Activated T-cell treated with anti-CD3 and anti-CD28 coated beads, Interleukin-2, amount 50 U/mL, for 48 hours (primary cell): Measurements from ENCODE around the gene SCAF1.

ENCODE experiments used
- DNase-seq, 2 experiments: peaks; one replicate each; pipeline ENCODE4 v3.0.0-alpha.2; 2020

The SCAF1 gene

DNA sequence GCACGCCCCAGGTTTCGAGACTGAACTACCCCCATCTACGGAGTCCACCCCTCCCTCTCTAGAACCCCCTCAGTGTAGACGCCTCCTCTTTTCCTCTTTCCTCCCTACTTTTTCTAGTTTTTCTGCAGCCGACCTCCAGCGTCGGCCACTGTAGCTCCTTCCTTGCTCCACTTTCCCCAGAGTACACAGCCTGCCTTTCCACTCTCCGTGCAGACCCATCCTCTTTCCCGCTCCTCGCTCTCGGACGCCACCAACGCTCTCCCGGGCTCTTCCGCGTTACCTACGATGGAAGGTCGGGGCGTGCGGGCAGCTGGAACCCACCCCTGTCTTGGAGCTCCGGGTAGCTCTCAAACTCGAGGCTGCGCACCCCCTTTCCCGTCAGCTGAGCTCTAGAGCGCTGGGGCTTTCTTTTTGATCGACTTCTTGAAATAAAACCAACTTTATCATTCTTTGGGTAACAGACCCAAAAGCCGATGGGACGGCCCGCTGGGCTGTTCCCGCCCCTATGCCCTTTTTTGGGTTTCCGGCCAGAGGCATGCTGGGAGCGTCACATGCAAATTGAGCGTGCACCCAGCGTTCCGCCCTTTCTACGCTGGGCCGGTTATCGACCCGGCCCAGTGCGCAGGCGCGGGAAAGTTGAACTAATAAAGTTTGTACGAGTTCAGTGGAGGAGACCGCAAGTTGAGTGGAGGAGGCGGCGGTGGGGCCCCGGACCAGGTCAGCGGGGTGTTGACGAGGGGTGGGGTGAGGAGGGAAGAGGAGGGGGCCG is 23.5 kb downstream of the SCAF1 start, which contains the start of the genes BCL2L12 and IRF3:
BCL2L12 (plus strand) TSS at position 583 of the 769 bp plus-strand sequence. CDS start 760 bp downstream, outside the sequence.
IRF3 (minus strand) TSS at position 507 of the 769 bp plus-strand sequence. CDS start 1,019 bp downstream, outside the sequence.
- DNase-seq: peak; percentile 99

DNA sequence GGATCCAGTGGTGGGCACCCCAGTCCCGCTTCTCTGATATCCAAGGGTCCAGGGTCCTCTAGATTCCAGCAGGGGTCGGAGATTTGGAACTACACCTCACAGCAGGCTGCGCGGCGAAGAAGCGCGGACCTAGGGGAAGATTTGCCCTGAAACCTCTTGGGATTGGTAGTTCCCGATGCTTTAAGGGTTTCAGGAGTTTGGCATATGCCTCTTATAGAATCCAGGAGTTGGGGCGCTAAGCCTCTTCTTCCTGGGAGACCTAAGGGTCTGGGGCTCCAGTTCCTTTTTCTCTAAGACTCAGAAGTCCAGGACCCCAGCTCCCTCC is 24.1 kb downstream of the SCAF1 start:
- DNase-seq: no peak

DNA sequence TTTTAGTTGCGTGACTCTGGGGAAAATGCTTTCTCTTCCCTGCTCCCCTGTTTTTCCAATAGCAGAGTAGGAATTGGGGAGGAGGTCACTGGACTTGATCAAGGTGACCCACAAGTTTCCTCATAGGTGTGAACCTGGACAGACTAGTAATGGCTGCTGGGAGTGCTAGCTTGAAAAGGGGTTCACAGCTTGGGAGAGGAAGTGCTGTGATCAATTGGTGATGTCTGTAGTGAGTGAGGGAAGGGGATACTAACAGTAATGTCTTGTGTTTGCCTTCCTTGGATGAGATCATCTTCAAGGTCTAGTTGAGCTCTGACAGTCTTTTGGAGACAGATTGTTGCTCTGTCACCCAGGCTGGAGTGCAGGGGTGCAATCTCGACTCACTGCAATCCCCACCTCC is 25.5 kb downstream of the SCAF1 start:
- DNase-seq: no peak

DNA sequence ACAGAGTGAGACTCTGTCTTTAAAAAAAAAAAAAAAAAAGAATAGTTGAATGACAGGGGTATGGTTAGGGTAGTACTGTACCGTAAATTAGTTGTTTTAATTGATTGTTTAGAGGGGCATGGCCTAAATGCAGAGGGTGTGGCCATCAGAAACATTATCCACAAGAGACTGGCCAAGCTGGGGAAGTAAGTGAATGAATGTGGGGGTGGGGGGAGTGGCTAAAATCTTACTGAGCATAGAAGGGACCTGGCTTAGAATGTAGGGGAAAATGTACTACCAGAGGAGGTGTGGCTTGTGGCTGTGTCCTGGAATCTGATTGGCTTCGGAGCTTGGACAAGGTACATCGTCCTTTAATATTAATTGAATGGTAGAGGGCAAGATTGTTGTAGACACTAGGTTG is 27.5 kb downstream of the SCAF1 start:
- DNase-seq: no peak

DNA sequence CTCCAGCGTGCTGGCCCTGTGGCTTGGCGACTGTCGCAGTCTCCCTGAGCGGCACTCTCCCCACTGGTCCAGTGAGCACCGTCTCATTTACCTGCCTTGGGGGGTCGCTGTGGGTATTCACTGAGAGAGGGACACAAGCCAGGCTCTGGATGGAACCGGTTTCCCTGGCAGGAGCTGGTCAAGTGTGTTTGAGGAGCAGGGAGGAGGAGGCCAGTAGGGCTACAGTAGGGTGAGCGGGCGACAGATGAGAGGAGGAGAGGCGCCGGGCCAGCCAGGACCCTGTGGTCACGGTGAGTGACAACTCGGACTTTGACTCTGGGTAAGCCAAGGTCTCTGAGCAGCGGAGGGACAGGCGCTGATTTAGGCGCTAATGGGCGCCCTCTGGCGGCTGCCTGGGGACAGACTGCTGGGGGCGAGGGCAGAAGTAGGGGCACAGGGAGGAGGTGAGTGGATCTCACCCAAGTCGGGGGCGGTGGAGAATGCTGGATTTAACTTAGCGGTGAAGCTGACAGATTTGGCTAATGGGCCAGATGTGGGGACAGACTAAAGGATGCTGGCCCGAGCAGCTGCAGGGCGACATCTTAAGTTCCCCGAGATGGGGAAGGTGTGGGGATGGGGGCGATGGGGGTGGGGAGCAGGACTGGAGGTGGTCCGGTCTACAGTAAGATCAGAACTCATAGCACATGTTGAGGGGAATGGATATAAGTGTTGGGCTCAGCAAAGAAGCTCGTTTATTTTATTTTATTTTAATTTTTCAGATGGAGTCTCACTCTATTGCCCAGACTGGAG is 30.3 kb downstream of the SCAF1 start:
- peak; percentile 86 to 87 for DNase-seq

DNA sequence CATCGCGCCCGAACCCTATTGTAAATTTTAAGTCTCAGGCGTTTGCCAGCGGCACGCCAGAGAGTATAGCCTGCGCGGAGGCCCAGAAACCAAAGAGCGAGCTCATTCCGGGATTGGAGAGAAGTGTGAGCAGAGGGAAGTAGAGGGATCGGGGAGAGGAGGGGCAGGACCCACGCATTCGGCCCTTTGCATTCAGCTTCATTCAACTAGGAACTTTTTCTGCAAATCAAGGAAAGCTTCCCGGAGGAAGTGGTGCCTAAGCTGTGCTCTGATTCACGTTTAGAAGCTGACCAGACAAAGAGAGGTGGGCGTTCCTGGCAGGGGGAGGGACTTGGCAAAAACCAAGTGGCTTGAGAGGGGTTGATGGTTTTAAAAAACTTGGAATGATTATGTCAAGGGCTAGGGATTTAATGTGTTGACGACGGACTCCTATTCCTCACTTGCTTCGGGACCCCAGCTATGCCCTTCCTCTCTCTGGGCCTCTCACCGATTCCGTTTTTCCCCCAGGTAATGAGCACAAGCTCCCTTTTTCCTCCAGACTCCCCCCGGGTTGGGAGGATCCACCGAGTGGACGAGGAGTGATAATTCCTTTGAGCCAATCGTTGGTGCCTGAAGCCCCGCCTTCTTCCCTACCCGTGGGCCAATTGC is 34.3 kb downstream of the SCAF1 start:
- no peak for DNase-seq

- DNase-seq: peak; percentile 99 to 100
Measured at GRCh38 chr19:49676784-49677230, 34.8 kb downstream of the SCAF1 start.

DNA sequence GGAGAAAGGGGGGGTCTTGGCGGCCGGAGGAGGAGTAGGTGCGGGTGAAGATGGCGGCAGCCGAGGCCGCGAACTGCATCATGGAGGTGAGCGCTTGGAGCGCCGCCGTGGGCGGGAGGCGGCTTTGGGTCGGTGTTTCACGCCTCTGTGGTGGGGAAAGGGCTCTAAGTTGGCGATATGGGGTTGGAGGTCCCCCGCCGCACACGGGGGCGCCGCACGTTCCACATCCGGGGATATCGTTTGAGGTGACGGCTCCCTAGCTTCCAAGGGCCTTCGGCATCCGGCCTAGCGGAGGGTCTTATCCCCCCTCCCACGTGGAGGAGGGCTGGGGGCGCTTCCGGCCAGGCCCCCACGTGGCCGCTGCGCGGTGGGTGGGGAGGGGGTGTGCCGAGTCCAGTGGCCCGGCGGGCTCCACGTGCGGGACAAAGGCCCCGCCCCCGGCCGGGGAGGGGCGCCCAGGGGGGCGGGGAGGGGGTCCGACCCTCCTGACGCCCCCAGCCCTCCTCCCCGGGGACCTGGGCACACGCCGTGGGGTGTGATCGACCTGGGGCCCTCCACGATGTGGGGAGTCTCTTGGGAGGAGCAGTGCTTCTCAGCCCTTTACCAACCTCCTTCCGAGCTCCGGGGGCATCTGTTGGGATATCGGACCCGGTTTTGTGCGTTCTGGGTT is 35.4 kb downstream of the SCAF1 start, which contains the start of gene PRMT1:
PRMT1 (plus strand) TSS at position 41 of the 670 bp plus-strand sequence; CDS start at position 51, 10 bp downstream.
- peak in 1 of 2 experiments; percentile 74 for DNase-seq

GRCh38 chr19:49677901-49678674 is 36.1 kb downstream of the SCAF1 start:
- DNase-seq: peak; percentile 89

DNA sequence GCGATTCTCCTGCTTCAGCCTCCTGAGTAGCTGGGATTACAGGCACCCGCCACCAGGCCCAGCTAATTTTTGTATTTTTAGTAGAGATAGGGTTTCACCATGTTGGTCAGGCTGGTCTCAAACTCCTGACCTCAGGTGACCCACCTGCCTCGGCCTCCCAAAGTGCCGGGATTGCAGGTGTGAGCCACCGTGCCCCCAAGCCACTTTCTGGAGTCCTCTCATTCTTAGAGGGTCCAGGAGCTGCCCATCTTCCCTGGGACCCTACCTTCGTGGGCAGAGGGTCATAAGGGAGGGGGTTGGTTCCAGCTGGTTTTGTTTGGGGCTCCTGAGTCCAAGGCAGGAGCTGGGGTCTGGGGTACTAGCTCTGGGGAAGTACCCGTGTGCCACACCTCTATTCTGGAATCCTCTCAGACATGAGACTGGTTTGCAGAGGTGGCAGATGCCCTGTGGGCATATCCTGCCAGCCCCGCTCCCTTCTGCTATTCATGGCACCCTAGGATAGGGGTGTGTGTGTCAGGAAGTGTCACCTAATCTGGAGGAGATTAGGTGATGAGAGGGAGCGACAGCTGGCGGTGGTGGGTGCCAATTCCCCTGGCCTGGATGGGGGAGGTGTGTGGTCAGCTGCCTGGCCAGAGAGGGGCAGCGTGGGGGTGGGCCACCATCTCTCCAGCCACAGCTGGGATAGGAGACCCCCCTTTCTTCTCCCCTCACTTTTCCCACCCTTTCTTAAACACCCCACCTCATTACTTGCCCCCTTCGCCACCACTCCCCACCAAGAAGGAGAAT is 37.2 kb downstream of the SCAF1 start:
- DNase-seq: no peak

- no peak for DNase-seq
Measured at GRCh38 chr19:49679771-49680413, 37.9 kb downstream of the SCAF1 start.

DNA sequence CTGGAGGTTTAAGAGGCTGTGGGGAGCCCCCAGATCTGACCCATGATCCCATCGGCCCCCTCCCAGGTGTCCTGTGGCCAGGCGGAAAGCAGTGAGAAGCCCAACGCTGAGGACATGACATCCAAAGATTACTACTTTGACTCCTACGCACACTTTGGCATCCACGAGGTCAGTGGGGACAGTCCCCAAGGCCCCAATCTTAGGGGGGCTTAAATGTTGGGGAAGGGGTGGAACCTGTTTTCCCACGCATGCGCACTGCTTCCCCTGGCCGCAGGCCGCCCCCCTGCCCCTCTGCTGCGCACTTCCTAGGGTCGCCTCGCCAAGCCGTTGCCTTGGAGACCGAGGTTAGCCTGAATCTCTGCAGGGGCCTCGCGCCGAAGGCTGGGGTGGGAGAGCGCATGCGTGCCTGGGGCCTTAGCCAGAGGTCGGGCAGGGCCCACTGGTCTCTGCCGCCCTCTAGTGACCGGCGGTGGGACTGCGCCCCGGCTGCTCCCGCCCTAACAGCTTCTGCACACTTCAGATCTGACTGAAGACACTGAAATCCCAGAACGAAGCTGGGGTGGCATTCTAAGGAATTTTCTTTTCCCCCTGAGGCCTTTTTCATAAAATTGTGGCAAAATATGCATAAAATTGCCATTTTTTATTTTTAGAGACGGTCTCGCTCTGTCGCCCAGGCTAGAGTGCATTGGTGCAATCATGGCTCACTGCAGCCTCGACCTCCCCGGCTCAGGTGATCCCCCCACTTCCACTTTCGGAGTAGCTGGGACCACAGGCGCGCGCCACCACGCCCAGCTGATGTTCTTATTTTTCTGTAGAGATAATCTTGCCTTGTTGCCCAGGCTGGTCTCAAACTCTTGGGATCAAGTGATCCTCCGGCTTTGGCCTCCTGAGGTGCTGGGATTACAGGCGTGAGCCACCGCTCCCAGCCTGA is 38.7 kb downstream of the SCAF1 start:
- DNase-seq: peak; percentile 96 to 98

GRCh38 chr19:49681830-49682229 is 39.8 kb downstream of the SCAF1 start:
- no peak for DNase-seq

DNA sequence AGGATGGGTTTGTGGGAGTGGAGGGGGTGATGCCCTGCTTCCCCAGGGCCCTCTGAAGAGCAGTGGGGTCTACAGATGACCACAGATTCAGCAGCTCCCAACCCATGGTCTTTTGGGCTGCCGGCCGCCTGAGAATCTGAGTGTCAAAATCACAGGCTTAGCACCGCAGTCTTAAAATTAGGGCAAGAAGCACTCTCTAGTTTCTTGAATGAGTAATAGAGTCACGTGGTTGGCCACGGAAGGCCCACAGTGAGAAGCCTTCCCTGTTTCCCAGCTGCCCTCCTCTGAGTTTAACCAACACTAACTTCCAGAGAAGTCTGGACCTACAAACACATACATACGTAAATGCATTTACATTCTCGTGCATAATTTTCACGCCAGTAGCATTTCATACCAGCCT is 40.3 kb downstream of the SCAF1 start:
- no peak for DNase-seq

DNA sequence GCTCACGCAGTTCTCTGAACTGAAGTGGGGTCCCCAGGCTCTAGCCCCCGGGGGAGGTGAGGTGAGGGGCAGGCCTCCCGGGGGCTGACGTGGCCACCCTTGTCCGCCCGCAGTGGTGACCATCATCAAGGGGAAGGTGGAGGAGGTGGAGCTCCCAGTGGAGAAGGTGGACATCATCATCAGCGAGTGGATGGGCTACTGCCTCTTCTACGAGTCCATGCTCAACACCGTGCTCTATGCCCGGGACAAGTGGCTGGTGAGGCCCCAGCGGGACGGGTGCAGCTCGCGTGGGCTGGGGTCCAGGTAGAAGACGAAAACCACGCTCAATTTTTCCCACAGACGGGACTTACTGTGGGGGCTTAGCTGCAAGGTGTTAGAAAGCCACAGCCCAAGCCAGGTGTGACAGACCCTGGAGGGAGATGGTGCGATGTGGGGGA is 41.8 kb downstream of the SCAF1 start:
- no peak for DNase-seq

- peak; percentile 47 to 58 for DNase-seq
Measured at GRCh38 chr19:49684251-49684982, 42.4 kb downstream of the SCAF1 start.

DNA sequence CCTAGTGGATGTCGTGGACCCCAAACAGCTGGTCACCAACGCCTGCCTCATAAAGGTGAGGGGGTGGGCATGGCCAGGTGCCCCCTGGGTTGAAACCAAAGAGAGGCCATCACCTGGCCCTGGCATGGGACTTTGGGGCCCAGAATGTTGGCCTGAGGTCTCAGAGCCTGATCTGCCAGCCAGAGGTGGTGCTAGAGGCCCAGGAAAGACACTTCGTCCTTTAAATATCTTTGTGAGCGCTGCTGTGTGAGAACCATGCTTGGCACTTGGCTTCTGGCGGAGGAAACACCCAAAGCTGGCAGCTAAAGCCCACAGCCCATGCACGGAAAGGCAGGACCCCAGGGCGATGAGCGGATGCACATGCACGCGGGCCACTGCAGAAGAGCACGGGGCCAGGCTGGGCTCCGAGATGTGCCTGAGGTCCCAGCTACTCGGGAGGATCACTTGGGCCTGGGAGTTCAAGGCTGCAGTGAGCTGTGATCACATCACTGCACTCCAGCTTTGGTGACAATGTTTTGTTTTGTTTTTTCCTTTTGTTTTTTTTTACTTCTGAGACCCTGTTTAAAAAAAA is 43.1 kb downstream of the SCAF1 start:
- no peak for DNase-seq

- DNase-seq: no peak
Measured at GRCh38 chr19:49685845-49686332, 43.9 kb downstream of the SCAF1 start.
